ENCODE measurements around the gene DIP2B.

DIP2B gene

GRCh38 chr12:50584135-50584534 lies 79.3 kb downstream of the DIP2B start:
- no peak for DNase-seq

GRCh38 chr12:50589650-50590435 lies 85.1 kb downstream of the DIP2B start:
- DNase-seq, result no peak

- DNase-seq, result no peak
These were observed 86.1 kb downstream of the DIP2B start for GRCh38 chr12:50590869-50591268.

GRCh38 chr12:50595667-50596066 lies 90.9 kb downstream of the DIP2B start:
- DNase-seq, result no peak

GRCh38 chr12:50597200-50598195 lies 92.7 kb downstream of the DIP2B start:
- no peak for DNase-seq

GRCh38 chr12:50598321-50598862 lies 93.6 kb downstream of the DIP2B start:
- no peak for DNase-seq

- no peak for DNase-seq
These were observed 94.7 kb downstream of the DIP2B start for GRCh38 chr12:50599366-50600095.

- DNase-seq, result no peak
These were observed 95.6 kb downstream of the DIP2B start for GRCh38 chr12:50600364-50600763.

GRCh38 chr12:50603817-50604639 lies 99.2 kb downstream of the DIP2B start:
- DNase-seq, result no peak

GRCh38 chr12:50604640-50604920 lies 99.8 kb downstream of the DIP2B start:
- no peak for DNase-seq

GRCh38 chr12:50606675-50607375 lies 102.0 kb downstream of the DIP2B start:
- DNase-seq, result no peak

- no peak for DNase-seq
These were observed 104.6 kb downstream of the DIP2B start for GRCh38 chr12:50609292-50609874.

GRCh38 chr12:50610171-50610570 lies 105.4 kb downstream of the DIP2B start:
- no peak for DNase-seq

- DNase-seq, result no peak
These were observed 106.4 kb downstream of the DIP2B start for GRCh38 chr12:50611021-50611744.

GRCh38 chr12:50612882-50613281 lies 108.1 kb downstream of the DIP2B start:
- no peak for DNase-seq

- DNase-seq, result no peak
These were observed 108.7 kb downstream of the DIP2B start for GRCh38 chr12:50613463-50613862.

- no peak for DNase-seq
These were observed 109.5 kb downstream of the DIP2B start for GRCh38 chr12:50614167-50614759.

- no peak for DNase-seq
These were observed 110.5 kb downstream of the DIP2B start for GRCh38 chr12:50615145-50615906.

GRCh38 chr12:50615907-50616296 lies 111.1 kb downstream of the DIP2B start:
- no peak for DNase-seq

Data from NK-92 treated with Interleukin-12 subunit alpha and Interleukin-12 subunit beta, amount 100 ng/mL, for 24 hours (cell line).